T-helper 1 cell treated with Interleukin-12 subunit alpha and Interleukin-12 subunit beta and Interleukin-4 antibody, amounts not matched to agents 30 μg/mL and 1 μg/mL, for 36 hours (primary cell): ENCODE measurements around the gene PTPN21.

Experiments
- H3K27ac Mint-ChIP-seq: one replicate; pipeline ENCODE4 v1.8.0; 2021; ENCODE audit warnings: mild to moderate bottlenecking, mixed read lengths
- H3K27me3 Mint-ChIP-seq: one replicate; pipeline ENCODE4 v1.8.0; 2021; ENCODE audit warnings: low read depth, mixed read lengths
- H3K36me3 Mint-ChIP-seq: one replicate; pipeline ENCODE4 v1.8.0; 2021; ENCODE audit warnings: low read depth, mixed read lengths
- H3K4me1 Mint-ChIP-seq: one replicate; pipeline ENCODE4 v1.8.0; 2021; ENCODE audit warnings: low read depth, mixed read lengths
- H3K4me3 Mint-ChIP-seq: one replicate; pipeline ENCODE4 v1.8.0; 2021; ENCODE audit warnings: mild to moderate bottlenecking, moderate library complexity, mixed read lengths
- H3K9me3 Mint-ChIP-seq: one replicate; pipeline ENCODE4 v1.8.0; 2021; ENCODE audit warnings: mixed read lengths

Gene PTPN21

GRCh38 chr14:88563845-88564244, 9.0 kb upstream of the PTPN21 start:
- Mint-ChIP-seq H3K4me1 (peaks cover 26% of the 10 kb centered on the region), H3K36me3 (peaks cover 21% of the 10 kb centered on the region), H3K9me3 (peaks cover 5% of the 10 kb centered on the region), H3K27ac (peak overlapping the region; percentile 79), H3K27me3 (peaks cover 24% of the 10 kb centered on the region), H3K4me3 (peak overlapping the region; percentile 91)

DNA sequence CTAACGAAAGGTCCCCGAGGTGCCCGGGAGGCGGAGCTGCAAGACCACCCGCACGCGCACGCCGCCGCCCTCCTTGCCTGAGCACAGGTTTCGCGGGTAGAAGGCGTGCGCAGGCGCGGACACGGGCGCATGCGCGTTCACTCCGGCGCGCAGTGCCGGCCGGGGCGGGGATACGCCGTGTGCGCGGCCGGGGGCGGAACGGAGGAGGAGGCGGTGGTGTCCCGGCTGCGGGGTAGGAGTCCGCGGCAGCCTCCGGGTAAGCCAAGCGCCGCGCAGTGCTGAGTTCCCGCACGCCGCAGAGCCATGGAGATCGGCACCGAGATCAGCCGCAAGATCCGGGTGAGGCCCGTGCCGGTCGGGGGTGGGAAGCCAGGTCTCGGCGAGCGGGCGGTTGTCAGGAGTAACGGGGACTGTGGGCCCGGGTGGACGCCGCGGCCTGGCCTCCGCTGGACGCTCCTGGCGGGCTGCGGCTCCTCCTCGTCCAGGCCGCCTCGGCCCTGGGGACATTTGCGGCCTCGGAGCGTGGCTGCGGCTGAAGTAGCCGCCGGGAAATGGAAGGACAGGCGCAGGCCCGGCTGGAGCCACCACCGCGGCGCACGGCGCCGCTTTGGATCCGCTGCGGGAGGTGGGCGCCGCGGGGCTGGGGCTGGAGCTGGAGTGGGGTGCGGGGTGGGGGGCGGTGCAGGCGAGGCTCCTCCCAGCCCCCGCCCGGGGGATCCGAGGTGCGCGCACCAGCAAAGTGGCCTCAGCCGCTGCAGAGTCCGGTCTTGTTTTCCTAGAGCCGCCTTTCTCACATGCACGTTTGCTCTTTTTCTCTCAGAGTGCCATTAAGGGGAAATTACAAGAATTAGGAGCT, 8.3 kb upstream of the PTPN21 start, which contains the start of gene ZC3H14:
ZC3H14 (plus strand) TSS at position 207 of the 856 bp plus-strand sequence; CDS start at position 304, 97 bp downstream.
- H3K27me3 Mint-ChIP-seq: peaks cover 27% of the 10 kb centered on the region
- peaks cover 14% of the 10 kb centered on the region for H3K36me3 Mint-ChIP-seq
- H3K4me1 Mint-ChIP-seq: peaks cover 27% of the 10 kb centered on the region
- peaks cover 3% of the 10 kb centered on the region for H3K9me3 Mint-ChIP-seq
- peak within 1 kb of the TSS; percentile 92 for H3K27ac Mint-ChIP-seq
- H3K4me3 Mint-ChIP-seq: peak within 1 kb of the TSS; percentile 91

- Mint-ChIP-seq H3K4me3 (peak overlapping the region; percentile 91), H3K4me1 (peaks cover 30% of the 10 kb centered on the region), H3K36me3 (peaks cover 10% of the 10 kb centered on the region), H3K27me3 (peaks cover 31% of the 10 kb centered on the region), H3K9me3 (no peaks in the 10 kb centered on the region), H3K27ac (peak overlapping the region; percentile 57)
Measured at GRCh38 chr14:88562532-88562830, 7.7 kb upstream of the PTPN21 start.

DNA sequence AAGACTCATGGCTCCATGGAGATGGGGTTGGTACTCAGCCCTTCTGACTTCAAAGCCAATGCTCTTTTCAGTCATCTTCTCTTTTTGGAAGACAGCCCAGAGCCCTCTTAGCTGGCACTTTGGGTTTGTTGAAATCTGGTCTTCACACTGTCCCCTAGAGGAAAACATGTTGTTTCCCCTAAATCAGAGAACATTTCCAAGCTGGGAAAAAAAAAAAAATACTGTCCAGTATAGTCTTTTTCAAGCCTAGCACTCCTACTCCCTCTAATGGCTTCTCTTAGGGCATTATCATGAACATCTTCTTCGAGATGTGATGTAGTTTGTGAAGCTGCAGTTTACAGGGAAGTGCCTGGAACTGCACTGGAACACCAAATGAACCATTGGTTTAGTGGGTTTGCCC, 5.0 kb upstream of the PTPN21 start:
- Mint-ChIP-seq H3K27ac (no peak overlapping the region), H3K36me3 (peaks cover 3% of the 10 kb centered on the region), H3K9me3 (no peaks in the 10 kb centered on the region), H3K4me1 (peaks cover 35% of the 10 kb centered on the region), H3K4me3 (no peak overlapping the region), H3K27me3 (peaks cover 56% of the 10 kb centered on the region)

GRCh38 chr14:88556581-88556980, 1.8 kb upstream of the PTPN21 start:
- Mint-ChIP-seq H3K27me3 (peaks cover 77% of the 10 kb centered on the region), H3K27ac (no peak overlapping the region), H3K36me3 (no peaks in the 10 kb centered on the region), H3K4me3 (no peak overlapping the region), H3K9me3 (no peaks in the 10 kb centered on the region), H3K4me1 (peaks cover 21% of the 10 kb centered on the region)

- Mint-ChIP-seq H3K9me3 (no peaks in the 10 kb centered on the region), H3K27me3 (peaks cover 60% of the 10 kb centered on the region), H3K4me3 (peak overlapping the region; percentile 72), H3K4me1 (peaks cover 21% of the 10 kb centered on the region), H3K27ac (no peak overlapping the region), H3K36me3 (no peaks in the 10 kb centered on the region)
Measured at GRCh38 chr14:88553886-88554456, 836 bp downstream of the PTPN21 start.

- Mint-ChIP-seq H3K36me3 (no peaks in the 10 kb centered on the region), H3K27me3 (peaks cover 61% of the 10 kb centered on the region), H3K4me1 (peaks cover 19% of the 10 kb centered on the region), H3K27ac (no peak overlapping the region), H3K9me3 (no peaks in the 10 kb centered on the region), H3K4me3 (no peak overlapping the region)
Measured at GRCh38 chr14:88552876-88553275, 1.9 kb downstream of the PTPN21 start.

- peak overlapping the region; percentile 75 for H3K4me3 Mint-ChIP-seq
- H3K27ac Mint-ChIP-seq: no peak overlapping the region
- H3K36me3 Mint-ChIP-seq: no peaks in the 10 kb centered on the region
- peaks cover 52% of the 10 kb centered on the region for H3K27me3 Mint-ChIP-seq
- peaks cover 12% of the 10 kb centered on the region for H3K4me1 Mint-ChIP-seq
- H3K9me3 Mint-ChIP-seq: no peaks in the 10 kb centered on the region
Measured at GRCh38 chr14:88551980-88552431, 2.8 kb downstream of the PTPN21 start.

DNA sequence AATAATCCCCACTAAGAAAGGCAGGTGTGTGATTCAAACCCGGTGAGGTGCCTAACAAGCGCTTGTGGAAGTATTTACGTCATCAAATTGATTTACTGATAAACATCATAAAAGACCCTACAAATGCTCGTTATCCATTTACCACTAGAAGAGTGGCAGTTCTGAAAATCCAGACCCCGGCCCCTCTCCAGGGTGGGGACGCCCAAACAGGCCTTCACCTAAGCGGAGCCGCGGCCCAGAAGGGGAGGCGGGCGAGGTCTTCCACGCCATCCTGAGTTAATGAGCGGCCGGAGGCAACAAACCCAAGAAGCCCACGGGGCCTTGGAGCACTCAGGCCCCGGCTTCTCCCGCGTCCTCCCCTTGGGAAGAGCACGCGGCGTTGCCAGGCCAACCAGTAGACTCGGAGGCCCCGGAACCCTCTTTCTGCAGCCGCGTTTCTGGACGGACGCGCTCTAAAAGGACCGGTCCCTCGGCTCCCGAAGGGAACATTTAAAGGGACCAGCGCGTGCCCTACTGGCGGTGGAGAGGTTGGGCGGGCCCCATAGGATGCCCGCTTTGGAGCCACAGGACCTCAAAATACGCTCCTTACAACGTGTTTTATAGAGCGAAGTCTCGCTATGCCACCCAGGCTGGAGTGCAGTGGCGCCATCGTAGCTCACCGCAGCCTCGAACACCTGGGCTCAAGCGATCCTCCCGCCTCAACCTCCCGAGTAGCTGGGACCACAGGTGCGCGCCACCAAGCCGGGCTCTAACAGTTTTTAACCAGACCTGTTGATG, 3.5 kb downstream of the PTPN21 start:
- H3K4me1 Mint-ChIP-seq: peaks cover 9% of the 10 kb centered on the region
- H3K27me3 Mint-ChIP-seq: peaks cover 45% of the 10 kb centered on the region
- H3K9me3 Mint-ChIP-seq: no peaks in the 10 kb centered on the region
- H3K27ac Mint-ChIP-seq: no peak overlapping the region
- H3K4me3 Mint-ChIP-seq: peak overlapping the region; percentile 75
- no peaks in the 10 kb centered on the region for H3K36me3 Mint-ChIP-seq

DNA sequence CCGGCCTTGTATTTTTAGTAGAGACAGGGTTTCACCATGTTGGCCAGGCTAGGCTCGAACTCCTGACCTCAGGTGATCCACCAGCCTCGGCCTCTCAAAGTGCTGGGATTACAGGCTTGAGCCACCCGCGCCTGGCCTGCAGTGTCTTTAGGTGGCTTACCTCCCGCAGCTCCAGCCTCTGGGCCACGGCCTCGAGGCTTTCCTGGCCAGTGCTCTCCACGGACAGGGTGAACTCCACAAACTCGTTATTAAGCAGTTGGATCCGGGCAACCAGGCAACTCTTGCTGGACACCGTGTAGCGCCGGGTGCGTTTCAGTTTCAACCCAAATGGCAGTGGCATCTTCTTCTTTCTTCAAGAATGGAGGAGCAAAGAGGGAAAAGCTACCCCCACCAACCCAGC, 4.7 kb downstream of the PTPN21 start:
- no peaks in the 10 kb centered on the region for H3K36me3 Mint-ChIP-seq
- no peak overlapping the region for H3K4me3 Mint-ChIP-seq
- H3K9me3 Mint-ChIP-seq: no peaks in the 10 kb centered on the region
- peaks cover 9% of the 10 kb centered on the region for H3K4me1 Mint-ChIP-seq
- H3K27me3 Mint-ChIP-seq: peaks cover 33% of the 10 kb centered on the region
- H3K27ac Mint-ChIP-seq: no peak overlapping the region

- H3K27me3 Mint-ChIP-seq: peaks cover 12% of the 10 kb centered on the region
- H3K36me3 Mint-ChIP-seq: no peaks in the 10 kb centered on the region
- no peaks in the 10 kb centered on the region for H3K4me1 Mint-ChIP-seq
- H3K9me3 Mint-ChIP-seq: no peaks in the 10 kb centered on the region
- no peak overlapping the region for H3K27ac Mint-ChIP-seq
- no peak overlapping the region for H3K4me3 Mint-ChIP-seq
Measured at GRCh38 chr14:88547386-88547780, 7.4 kb downstream of the PTPN21 start.

GRCh38 chr14:88546621-88547385, 8.0 kb downstream of the PTPN21 start:
- peaks cover 6% of the 10 kb centered on the region for H3K27me3 Mint-ChIP-seq
- H3K4me3 Mint-ChIP-seq: no peak overlapping the region
- H3K9me3 Mint-ChIP-seq: no peaks in the 10 kb centered on the region
- no peak overlapping the region for H3K27ac Mint-ChIP-seq
- no peaks in the 10 kb centered on the region for H3K36me3 Mint-ChIP-seq
- H3K4me1 Mint-ChIP-seq: no peaks in the 10 kb centered on the region

GRCh38 chr14:88545256-88545655, 9.6 kb downstream of the PTPN21 start:
- H3K27me3 Mint-ChIP-seq: peaks cover 5% of the 10 kb centered on the region
- H3K9me3 Mint-ChIP-seq: no peaks in the 10 kb centered on the region
- no peaks in the 10 kb centered on the region for H3K36me3 Mint-ChIP-seq
- H3K4me3 Mint-ChIP-seq: no peak overlapping the region
- H3K4me1 Mint-ChIP-seq: no peaks in the 10 kb centered on the region
- no peak overlapping the region for H3K27ac Mint-ChIP-seq
